Measurements from ENCODE around the gene WFIKKN1.

The WFIKKN1 gene, protein sequence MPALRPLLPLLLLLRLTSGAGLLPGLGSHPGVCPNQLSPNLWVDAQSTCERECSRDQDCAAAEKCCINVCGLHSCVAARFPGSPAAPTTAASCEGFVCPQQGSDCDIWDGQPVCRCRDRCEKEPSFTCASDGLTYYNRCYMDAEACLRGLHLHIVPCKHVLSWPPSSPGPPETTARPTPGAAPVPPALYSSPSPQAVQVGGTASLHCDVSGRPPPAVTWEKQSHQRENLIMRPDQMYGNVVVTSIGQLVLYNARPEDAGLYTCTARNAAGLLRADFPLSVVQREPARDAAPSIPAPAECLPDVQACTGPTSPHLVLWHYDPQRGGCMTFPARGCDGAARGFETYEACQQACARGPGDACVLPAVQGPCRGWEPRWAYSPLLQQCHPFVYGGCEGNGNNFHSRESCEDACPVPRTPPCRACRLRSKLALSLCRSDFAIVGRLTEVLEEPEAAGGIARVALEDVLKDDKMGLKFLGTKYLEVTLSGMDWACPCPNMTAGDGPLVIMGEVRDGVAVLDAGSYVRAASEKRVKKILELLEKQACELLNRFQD

DNA sequence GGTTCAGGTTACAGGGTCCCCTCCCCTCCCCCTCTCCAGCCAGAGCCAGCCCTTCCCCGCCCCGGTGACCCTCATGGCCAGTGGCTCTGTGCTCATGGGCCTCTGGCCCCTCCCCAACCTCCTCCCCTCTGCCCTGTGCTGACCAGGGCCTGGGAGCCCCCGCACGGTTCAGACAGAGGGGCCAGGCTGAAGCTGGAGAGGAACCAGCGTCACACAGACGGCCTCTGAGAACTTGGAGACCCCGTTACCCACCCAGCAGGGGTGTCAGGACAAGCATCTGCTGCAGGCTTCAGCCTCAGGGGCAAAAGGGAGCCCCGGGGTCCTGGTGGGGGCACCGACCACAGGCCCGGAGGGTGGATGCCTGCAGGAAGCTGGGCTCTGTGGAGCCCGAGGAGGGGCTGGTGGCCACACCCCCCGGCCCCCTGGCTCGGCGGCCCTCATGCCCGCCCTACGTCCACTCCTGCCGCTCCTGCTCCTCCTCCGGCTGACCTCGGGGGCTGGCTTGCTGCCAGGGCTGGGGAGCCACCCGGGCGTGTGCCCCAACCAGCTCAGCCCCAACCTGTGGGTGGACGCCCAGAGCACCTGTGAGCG is at the start of gene WFIKKN1:
WFIKKN1 (plus strand) TSS at position 171 of the 591 bp plus-strand sequence; CDS start at position 440, 269 bp downstream.
- no peak for DNase-seq (ENCODE audit: low read depth)

- DNase-seq (ENCODE audit: low read depth) = no peak
Observed at GRCh38 chr16:582218-582613, 48.6 kb upstream of the WFIKKN1 start.

DNA sequence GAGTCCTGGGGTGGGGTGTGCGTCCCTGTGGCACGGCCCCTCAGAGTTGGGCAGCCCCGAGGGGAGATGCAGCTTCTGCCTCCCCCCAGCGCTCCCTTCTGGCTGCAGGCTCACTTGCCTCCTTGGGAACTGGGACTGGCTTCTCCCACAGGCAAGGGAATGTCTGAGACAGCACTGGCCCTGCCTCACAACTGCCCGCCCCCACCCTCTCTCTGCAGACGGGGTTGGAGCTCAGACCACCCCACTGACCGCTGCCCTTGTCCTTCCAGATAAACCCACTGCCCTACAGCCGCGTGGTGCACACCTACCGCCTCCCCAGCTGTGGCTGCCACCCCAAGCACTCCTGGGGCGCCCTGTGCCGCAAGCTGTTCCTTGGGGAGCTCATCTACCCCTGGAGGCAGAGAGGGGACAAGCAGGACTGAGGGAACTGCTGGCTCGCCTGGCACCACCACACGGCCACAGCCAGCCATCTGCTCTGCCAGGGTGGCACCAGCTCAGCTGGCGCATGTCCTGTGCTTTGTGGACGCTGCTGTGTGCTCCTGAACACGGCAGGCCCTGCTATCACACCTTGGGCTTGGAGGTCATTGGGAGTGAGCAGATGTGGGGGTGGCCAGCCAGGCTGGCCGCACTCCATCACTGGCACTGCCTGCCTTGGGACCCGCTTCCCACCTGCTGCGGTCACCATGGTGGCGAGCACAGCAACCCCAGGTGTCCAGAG is 48.0 kb upstream of the WFIKKN1 start:
- DNase-seq (ENCODE audit: low read depth) = no peak

DNA sequence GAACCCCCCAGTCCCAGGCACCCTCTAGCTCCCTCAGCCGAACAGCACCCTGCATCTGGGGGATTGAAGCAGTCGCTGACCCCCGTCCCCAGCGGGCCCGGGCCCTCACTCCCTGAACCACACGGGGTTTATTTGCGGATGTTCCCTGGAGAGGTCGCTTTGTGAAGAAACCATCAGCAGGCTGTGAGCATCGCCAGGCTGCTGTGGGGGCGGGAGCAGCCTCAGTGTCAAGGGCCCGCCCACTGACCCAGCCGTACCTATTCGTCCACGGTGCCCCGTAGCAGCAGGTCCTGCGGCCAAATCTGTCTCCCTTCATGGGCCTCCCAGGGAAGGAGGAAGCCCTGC is 47.3 kb upstream of the WFIKKN1 start:
- DNase-seq (ENCODE audit: low read depth) = peak; percentile 16

- DNase-seq (ENCODE audit: low read depth) = no peak
Observed at GRCh38 chr16:583815-584591, 46.8 kb upstream of the WFIKKN1 start.

- no peak for DNase-seq (ENCODE audit: low read depth)
Observed at GRCh38 chr16:585351-585750, 45.4 kb upstream of the WFIKKN1 start.

DNA sequence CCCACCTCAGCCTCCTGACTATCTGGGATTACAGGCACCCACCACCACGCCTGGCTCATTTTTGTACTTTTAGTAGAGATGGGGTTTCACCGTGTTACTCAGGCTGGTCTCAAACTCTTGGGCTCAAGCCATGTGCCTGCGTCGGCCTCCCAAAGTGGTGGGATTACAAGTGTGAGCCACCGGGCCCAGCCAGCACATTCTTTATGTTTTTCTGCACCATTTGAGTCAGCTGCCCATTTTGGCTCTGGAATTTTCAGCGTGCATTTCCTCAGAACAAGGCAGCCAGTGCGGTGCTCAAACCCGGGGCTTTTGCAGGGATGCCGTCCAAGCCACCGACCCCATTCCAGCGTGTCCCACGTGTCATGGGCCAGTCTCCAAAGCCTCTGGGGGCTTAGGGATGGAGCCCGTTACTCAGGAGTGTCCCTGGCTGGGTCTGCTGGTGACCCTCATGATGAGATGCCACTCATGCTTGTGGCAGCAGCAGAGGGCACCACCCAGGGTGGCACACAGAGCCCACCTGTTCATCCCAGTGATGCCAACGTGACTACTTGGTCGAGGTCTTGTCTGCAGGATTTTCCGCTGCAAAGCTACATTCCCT is 44.6 kb upstream of the WFIKKN1 start:
- peak; percentile 29 for DNase-seq (ENCODE audit: low read depth)

GRCh38 chr16:586645-587590 is 43.9 kb upstream of the WFIKKN1 start:
- no peak for DNase-seq (ENCODE audit: low read depth)

DNA sequence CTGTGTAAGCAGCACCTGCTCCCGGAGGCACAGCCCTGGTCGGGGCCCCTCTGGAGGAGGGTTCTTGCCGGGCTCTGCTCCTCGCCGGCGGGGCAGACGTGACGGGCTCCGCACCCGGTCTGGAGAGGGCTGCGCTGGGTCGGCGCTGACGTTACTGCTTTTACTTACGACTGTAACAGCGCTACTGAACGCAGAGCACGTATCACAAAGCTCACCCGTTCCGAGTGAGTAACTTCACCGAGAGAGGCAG is 42.2 kb upstream of the WFIKKN1 start:
- DNase-seq (ENCODE audit: low read depth) = peak; percentile 71

DNA sequence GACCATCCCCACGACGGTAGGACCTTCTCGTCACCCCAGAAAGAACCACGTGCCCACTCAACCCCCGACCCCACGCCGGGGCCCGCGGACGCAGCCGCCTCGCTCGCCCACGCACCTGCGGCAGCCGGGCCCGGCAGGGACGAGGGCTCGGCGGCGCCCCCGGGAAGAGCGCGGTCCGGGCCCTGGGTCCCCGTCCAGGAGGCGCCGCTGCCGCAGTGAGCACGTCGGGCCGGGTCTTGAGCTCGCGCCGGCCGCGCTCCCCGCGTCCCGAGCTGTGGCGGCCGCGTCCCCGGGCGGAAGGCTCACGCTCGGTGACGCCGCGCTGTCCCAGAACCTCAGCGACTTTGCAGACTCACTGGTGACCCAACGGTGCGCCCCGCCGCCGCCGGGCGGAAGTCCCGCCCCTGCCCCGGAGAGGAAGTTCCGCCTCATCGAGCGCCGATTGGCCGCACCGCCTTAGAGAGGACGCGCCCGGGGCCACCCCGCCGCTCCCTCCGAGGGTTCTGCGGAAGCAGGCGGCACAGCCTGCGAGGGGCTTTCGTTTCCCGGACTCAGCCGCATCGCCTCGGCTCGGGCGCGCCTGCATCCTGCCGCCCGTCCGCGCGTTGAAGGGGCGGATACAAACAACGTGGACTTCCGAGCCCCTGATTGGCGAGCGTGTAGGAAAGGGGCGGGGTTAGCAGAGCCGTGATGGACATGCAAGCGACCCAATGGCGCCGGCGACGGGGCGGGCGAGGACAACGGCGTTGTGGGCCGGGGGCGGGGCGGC is 41.7 kb upstream of the WFIKKN1 start:
- DNase-seq (ENCODE audit: low read depth) = peak; percentile 89

- peak; percentile 96 for DNase-seq (ENCODE audit: low read depth)
Observed at GRCh38 chr16:589658-590187, 41.1 kb upstream of the WFIKKN1 start, which contains the start of gene RAB40C. Gene RAB40C (plus strand): TSS chr16:590066. CDS start chr16:590292, 226 bp downstream.

- DNase-seq (ENCODE audit: low read depth) = peak; percentile 49
Observed at GRCh38 chr16:590188-590814, 40.5 kb upstream of the WFIKKN1 start.

GRCh38 chr16:590815-591200 is 40.0 kb upstream of the WFIKKN1 start:
- no peak for DNase-seq (ENCODE audit: low read depth)

DNA sequence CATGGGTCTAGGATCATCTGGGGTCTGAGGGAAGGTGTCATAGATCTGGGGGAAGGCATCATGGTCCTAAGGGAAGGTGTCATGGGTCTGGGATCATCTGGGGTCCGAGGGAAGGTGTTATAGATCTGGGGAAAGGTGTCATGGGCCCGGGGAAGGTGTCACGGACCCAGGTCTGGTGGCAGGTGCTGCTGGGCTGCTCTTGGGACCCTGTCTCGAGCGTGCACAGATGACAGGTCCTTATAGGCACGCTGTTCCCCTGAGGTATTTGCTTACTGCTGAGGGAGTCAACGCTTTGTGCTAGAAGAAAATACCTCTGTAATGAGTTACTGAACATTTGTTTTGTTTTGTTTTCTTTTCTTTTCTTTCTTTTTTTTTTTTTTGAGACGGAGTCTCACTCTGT is 39.6 kb upstream of the WFIKKN1 start:
- no peak for DNase-seq (ENCODE audit: low read depth)

DNA sequence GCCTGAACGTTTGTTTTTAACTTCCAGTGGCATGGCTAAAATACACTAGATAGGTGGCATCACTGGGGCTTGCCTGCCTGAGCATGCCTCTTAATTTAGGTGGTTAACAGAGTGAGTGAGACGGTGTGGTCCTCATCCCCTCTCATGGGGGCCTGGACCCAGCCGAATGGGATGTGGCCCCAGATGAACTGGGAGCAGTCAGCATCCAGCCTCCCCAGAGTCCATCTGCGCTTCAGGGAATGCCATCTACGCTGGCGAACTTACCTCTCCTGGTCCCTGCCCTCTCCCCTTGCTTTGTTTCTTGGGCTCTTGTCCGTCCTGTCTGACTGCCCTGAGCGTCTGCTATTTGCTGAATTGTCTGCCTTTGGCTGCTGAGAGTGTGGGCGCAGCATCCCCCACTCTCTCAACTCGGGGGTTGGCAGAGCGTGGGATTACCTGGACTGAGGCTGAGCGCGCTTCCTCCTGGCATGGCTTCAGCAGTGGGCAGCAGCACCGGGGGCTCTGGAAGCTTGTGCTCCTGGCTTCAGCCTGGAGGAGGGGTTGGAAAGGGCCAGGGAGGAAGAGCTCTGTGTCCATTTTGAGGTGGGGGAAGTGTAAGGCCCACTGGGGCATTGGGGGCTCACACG is 38.8 kb upstream of the WFIKKN1 start:
- no peak for DNase-seq (ENCODE audit: low read depth)

DNA sequence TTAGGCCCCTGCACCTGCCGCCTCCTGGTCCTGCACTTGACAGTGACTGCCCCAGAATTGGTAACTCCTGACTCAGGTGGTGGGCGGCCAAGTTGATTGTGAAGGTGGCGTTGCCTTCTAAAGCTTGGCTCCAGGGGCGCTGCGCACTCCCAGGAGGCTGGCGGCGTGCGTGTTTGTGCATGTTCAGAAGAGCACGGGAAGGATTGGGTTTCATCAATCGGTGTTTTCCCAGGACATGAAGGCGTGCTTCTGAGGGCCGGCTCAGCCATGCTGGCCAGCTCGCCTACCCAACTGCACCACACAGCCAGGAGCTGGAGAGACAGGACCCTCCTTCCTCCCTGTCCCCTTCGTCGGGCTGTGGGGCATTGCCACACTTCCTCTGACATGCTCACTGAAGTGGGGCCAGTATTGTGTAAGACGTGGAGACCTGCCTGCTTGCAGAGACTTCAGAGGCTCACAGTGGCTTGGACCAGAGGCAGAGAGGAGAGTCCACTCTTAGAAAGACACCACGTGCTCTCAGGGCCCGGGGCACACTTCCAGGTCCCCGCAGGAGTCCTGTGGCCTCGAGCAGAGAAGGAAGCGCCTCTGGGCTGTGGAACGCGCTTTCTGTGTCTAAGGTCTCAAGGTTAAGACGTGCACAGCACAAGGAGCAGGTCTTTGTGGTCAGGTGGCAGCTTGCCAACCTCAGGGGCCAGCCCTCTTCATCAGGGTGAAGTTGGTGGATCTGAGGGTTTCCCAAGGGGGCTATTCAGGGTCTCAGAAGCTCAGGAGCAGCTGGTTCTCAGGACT is 38.1 kb upstream of the WFIKKN1 start:
- peak; percentile 54 for DNase-seq (ENCODE audit: low read depth)

GRCh38 chr16:593406-593805 is 37.4 kb upstream of the WFIKKN1 start:
- no peak for DNase-seq (ENCODE audit: low read depth)

GRCh38 chr16:593807-594206 is 37.0 kb upstream of the WFIKKN1 start:
- no peak for DNase-seq (ENCODE audit: low read depth)
